ENCODE results near the gene SLC30A3. TPM values are rescaled to one million over a fixed set of nuclear protein-coding genes. Genes with fewer than 3 reads are reported as not detected.

SLC30A3 gene
- 1 to 10 TPM; 4.4 to 8.5 TPM for total RNA-seq

DNA sequence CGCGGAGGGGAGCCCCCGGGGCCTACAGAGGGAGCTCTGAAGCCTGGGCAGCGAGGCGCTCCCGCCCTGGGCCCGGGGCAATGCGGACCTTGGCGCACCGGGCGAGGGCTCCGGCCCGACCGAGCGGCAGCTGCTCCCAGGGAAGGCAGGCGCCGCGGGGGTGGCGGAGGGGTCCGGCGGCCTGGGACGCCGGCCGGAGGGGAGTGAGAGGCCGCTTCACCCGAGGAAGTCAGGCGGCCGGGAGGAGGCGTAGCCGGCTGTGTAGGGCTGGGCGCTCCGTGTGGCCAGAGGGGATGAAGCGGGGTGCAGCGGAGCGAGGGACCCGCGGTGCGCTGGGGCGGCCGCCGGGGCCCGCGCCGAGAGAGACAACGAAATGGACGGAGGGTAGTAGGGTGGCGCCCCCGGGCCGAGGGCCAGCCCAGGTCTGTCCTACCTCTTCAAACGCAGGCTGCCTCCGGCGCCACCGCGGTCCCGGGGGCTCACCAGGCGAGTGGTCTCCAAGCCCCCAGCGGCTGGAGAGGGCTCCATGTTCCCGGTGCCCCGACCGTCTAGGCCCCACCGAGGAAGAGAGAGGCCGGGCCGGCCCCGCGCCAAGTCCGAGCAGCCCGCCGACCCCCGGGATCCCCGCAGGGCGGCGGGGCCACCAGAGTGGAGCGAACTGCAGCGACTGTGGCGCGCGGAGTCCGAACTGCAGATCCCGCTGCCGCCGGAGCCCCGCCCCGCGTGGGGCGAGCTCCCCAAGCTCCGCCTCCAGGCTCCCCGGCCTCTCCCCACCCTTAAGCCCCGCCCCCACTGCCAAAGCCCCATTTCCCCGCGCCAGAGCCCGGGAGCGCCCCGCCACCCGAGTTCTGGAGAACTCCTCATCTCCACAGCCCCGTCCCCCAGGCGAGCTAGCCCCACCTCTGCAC lies at the start of gene SLC30A3:
SLC30A3 (minus strand) TSS at position 669 of the 908 bp plus-strand sequence; CDS start at position 528, 141 bp downstream.
- peak within 1 kb of the TSS; percentile 71 for H3K4me3 ChIP-seq
- H3K9me3 ChIP-seq, result no peaks in the 10 kb centered on the region
- DNase-seq (ENCODE audit: low spot score) (no peak), ATAC-seq (ENCODE audit: insufficient number of reproducible peaks, low FRiP score, low read depth) (no peak)
- H3K27ac ChIP-seq, result no peak within 1 kb of the TSS
- peaks cover 19% of the 10 kb centered on the region for H3K27me3 ChIP-seq (replicated peaks; ENCODE audit: insufficient read depth)
- H3K4me1 ChIP-seq (ENCODE audit: control insufficient read depth in 1 of 2, low read depth in 2 of 2), result peaks cover 11 to 38% of the 10 kb centered on the region in 2 donors
- TF ChIP-seq, protein P1, sequence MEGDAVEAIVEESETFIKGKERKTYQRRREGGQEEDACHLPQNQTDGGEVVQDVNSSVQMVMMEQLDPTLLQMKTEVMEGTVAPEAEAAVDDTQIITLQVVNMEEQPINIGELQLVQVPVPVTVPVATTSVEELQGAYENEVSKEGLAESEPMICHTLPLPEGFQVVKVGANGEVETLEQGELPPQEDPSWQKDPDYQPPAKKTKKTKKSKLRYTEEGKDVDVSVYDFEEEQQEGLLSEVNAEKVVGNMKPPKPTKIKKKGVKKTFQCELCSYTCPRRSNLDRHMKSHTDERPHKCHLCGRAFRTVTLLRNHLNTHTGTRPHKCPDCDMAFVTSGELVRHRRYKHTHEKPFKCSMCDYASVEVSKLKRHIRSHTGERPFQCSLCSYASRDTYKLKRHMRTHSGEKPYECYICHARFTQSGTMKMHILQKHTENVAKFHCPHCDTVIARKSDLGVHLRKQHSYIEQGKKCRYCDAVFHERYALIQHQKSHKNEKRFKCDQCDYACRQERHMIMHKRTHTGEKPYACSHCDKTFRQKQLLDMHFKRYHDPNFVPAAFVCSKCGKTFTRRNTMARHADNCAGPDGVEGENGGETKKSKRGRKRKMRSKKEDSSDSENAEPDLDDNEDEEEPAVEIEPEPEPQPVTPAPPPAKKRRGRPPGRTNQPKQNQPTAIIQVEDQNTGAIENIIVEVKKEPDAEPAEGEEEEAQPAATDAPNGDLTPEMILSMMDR (IDR thresholded peaks at IDR 0.05), result no peak
- H3K36me3 ChIP-seq, result no peaks in the 10 kb centered on the region

DNA sequence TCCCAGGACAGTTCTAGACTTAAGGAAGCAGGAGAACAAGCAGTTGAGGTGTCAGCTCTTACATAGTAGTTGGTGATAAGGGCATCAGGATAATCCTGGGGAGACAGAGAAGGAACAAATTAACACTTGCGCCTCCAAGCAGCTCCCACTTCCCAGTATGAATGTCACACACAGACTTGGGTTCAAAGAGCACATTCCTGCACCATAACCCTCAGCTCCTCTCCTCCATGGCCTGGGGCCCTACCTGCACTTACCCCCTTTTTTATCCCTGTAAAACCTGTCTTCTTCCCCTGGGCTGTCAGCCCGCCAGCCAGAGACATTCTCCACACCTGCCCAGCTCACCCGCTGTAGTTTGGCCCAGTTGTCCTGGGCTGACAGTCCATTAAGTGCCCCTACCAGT lies 49.3 kb upstream of the SLC30A3 start:
- Histone ChIP-seq H3K4me1 (ENCODE audit: control insufficient read depth in 1 of 2, low read depth in 2 of 2) (peaks cover 5 to 12% of the 10 kb centered on the region in 2 donors), H3K27me3 (replicated peaks; ENCODE audit: insufficient read depth) (no peaks in the 10 kb centered on the region), H3K27ac (no peak overlapping the region), H3K9me3 (no peaks in the 10 kb centered on the region), H3K36me3 (peaks cover 4% of the 10 kb centered on the region), H3K4me3 (no peak overlapping the region)
- ATAC-seq (ENCODE audit: insufficient number of reproducible peaks, low FRiP score, low read depth) (no peak), DNase-seq (ENCODE audit: low spot score) (no peak)
- TF ChIP-seq, protein P1 (IDR thresholded peaks at IDR 0.05), result no peak

DNA sequence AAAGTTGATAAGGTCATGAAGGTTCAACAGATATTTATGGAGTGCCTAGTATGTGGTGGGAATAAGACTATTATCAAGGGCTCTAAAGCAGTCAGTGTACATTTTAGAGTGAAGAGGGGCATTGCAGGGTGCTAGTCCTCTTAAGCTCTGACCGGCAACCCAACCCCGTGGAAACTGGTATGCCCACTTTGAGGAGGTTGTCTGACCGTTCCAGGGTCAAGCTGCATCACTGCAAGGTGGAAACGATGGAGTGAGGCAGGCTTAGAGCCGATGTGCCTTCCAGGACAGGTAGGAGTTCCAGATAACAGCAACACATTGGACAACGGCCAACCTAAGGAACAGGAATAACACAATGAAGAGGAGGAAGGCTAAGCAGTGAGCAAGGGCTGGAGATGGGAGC lies 46.8 kb upstream of the SLC30A3 start:
- Histone ChIP-seq H3K9me3 (no peaks in the 10 kb centered on the region), H3K4me1 (ENCODE audit: control insufficient read depth in 1 of 2, low read depth in 2 of 2) (peaks cover 5 to 20% of the 10 kb centered on the region in 2 donors), H3K36me3 (peaks cover 4% of the 10 kb centered on the region), H3K27me3 (replicated peaks; ENCODE audit: insufficient read depth) (no peaks in the 10 kb centered on the region), H3K27ac (no peak overlapping the region), H3K4me3 (no peak overlapping the region)
- ATAC-seq (ENCODE audit: insufficient number of reproducible peaks, low FRiP score, low read depth), result no peak
- TF ChIP-seq, protein P1 (IDR thresholded peaks at IDR 0.05), result no peak
- DNase-seq (ENCODE audit: low spot score), result no peak

- TF ChIP-seq, protein P1 (IDR thresholded peaks at IDR 0.05), result no peak
- DNase-seq (ENCODE audit: low spot score), result no peak
- Histone ChIP-seq H3K9me3 (no peaks in the 10 kb centered on the region), H3K4me3 (no peak within 1 kb of the TSS), H3K27me3 (replicated peaks; ENCODE audit: insufficient read depth) (no peaks in the 10 kb centered on the region), H3K27ac (no peak within 1 kb of the TSS), H3K4me1 (ENCODE audit: control insufficient read depth in 1 of 2, low read depth in 2 of 2) (peaks cover 5 to 20% of the 10 kb centered on the region in 2 donors), H3K36me3 (peaks cover 4% of the 10 kb centered on the region)
- ATAC-seq (ENCODE audit: insufficient number of reproducible peaks, low FRiP score, low read depth), result no peak
Measured at GRCh38 chr2:27308359-27308881, 45.6 kb upstream of the SLC30A3 start, which contains the start of gene UCN. Gene UCN, minus strand, starts transcription at chr2:27308445. Its CDS starts 550 bp downstream, at chr2:27307895.
